H1 (cell line): ENCODE measurements around the gene DNAJC2. TPM values are rescaled to one million over a fixed set of nuclear protein-coding genes. Genes with fewer than 3 reads are reported as not detected.

Source experiments
- CTCF ChIA-PET: fragments of 300-600 bp; sonication (Branson Sonifier 250); formaldehyde crosslinking; loops from one replicate; lab custom pipeline; 2021; ENCODE audit not compliant: partially characterized antibody; lab: Charles Lee
- POLR2A ChIA-PET: fragments of 300-600 bp; sonication (Branson Sonifier 250); formaldehyde crosslinking; loops from one replicate; lab custom pipeline; 2021; ENCODE audit warnings: inconsistent platforms; ENCODE audit not compliant: partially characterized antibody; lab: Charles Lee
- DNase-seq, 2 experiments: peaks; one replicate each; pipeline versions ENCODE4 v3.0.0 to v3.0.0-alpha.2; 2010 to 2022; ENCODE audit warnings: low spot score in 2 of 2, low read depth in 1 of 2, mixed read lengths in 1 of 2
- FAIRE-seq: peaks from 2 replicates; lab custom pipeline; 2011; peaks lifted over from hg19 to GRCh38; lab: Jason Lieb, UNC
- H2AFZ ChIP-seq: 2 replicates; pipeline ENCODE4 v1.8.1; 2012; ENCODE audit warnings: low read length, inconsistent platforms
- H2AK5ac ChIP-seq: 2 replicates; pipeline ENCODE4 v1.6.1; 2013; ENCODE audit warnings: low read depth, low read length
- H2BK120ac ChIP-seq: replicated peaks from 2 replicates; pipeline ENCODE3; 2013; ENCODE audit warnings: low read depth, low read length, inconsistent platforms
- H2BK12ac ChIP-seq: 2 replicates; pipeline ENCODE4 v1.6.1; 2013; ENCODE audit warnings: low read depth, low read length
- H2BK15ac ChIP-seq: 2 replicates; pipeline ENCODE4 v1.6.1; 2013; ENCODE audit warnings: low read length
- H2BK20ac ChIP-seq: 2 replicates; pipeline ENCODE4 v1.6.1; 2013; ENCODE audit warnings: low read length
- H2BK5ac ChIP-seq: 2 replicates; pipeline ENCODE4 v1.6.1; 2013; ENCODE audit warnings: low read depth, low read length
- H3K14ac ChIP-seq: 2 replicates; pipeline ENCODE4 v1.6.1; 2013; ENCODE audit warnings: inconsistent platforms; ENCODE audit not compliant: insufficient read length
- H3K18ac ChIP-seq: 2 replicates; pipeline ENCODE4 v1.6.1; 2013; ENCODE audit warnings: low read length; ENCODE audit errors: extremely low read depth
- H3K23ac ChIP-seq: 2 replicates; pipeline ENCODE4 v1.6.1; 2013; ENCODE audit warnings: inconsistent platforms; ENCODE audit not compliant: insufficient read length
- H3K23me2 ChIP-seq: 2 replicates; pipeline ENCODE4 v1.6.1; 2013; ENCODE audit warnings: low read depth, low read length
- H3K27ac ChIP-seq: 2 replicates; pipeline ENCODE4 v1.6.1; 2011; ENCODE audit warnings: low read depth, low read length, inconsistent platforms
- H3K27me3 ChIP-seq, 4 experiments: replicated peaks in 1 of 4; 1 replicate in 1 of 4; 2 replicates in 3 of 4; pipeline versions ENCODE4 v1.6.1 to v1.8.1; 2011 to 2013; ENCODE audit warnings: low read length in 3 of 4, mild to moderate bottlenecking in 3 of 4, inconsistent platforms in 2 of 4, mixed read lengths in 2 of 4, moderate library complexity in 1 of 4; ENCODE audit not compliant: control insufficient read depth in 3 of 4, insufficient read depth in 3 of 4; ENCODE audit errors: extremely low read depth in 1 of 4
- H3K36me3 ChIP-seq, 4 experiments: 2 replicates each; pipeline versions ENCODE4 v1.6.1 to v1.8.1; 2011 to 2013; ENCODE audit warnings: mild to moderate bottlenecking in 4 of 4, low read length in 3 of 4, moderate library complexity in 2 of 4, control low read depth in 1 of 4, inconsistent platforms in 1 of 4; ENCODE audit not compliant: insufficient read depth in 4 of 4, control insufficient read depth in 2 of 4
- H3K4ac ChIP-seq: replicated peaks from 2 replicates; pipeline ENCODE3; 2013; ENCODE audit warnings: low read length, low read depth, mixed read lengths, inconsistent platforms; ENCODE audit not compliant: insufficient read length
- H3K4me1 ChIP-seq, 4 experiments: replicated peaks in 1 of 4; 1 replicate in 1 of 4; 2 replicates in 3 of 4; pipeline versions ENCODE4 v1.6.1 to v1.8.1; 2011 to 2013; ENCODE audit warnings: low read length in 3 of 4, inconsistent platforms in 2 of 4, mixed read lengths in 1 of 4; ENCODE audit not compliant: insufficient read depth in 4 of 4, control insufficient read depth in 3 of 4
- H3K4me2 ChIP-seq, 2 experiments: 2 replicates each; pipeline versions ENCODE4 v1.6.1 to v1.8.1; 2011 to 2013; ENCODE audit warnings: low read depth in 2 of 2, low read length in 2 of 2, control low read depth in 1 of 2, inconsistent platforms in 1 of 2, mild to moderate bottlenecking in 1 of 2; ENCODE audit not compliant: insufficient read depth in 1 of 2
- H3K4me3 ChIP-seq, 4 experiments: fragments of 200-600, 300-600 bp in 1 of 4; sonication (generic), shearing (Covaris generic), sonication (Bioruptor Twin) in 1 of 4; 2 replicates each; pipeline versions ENCODE4 v1.5.1 to v1.8.1; 2011 to 2016; ENCODE audit warnings: low read length in 4 of 4, low read depth in 3 of 4, control low read depth in 2 of 4, inconsistent platforms in 2 of 4, mild to moderate bottlenecking in 2 of 4, mixed read lengths in 1 of 4, moderate library complexity in 1 of 4; ENCODE audit not compliant: insufficient read depth in 2 of 4; ENCODE audit errors: extremely low read depth in 1 of 4
- H3K56ac ChIP-seq: replicated peaks from 2 replicates; pipeline ENCODE3; 2013; ENCODE audit warnings: low read depth, mild to moderate bottlenecking, mixed read lengths, low read length, inconsistent platforms; ENCODE audit not compliant: insufficient read length
- H3K79me1 ChIP-seq: 2 replicates; pipeline ENCODE4 v1.6.1; 2013; ENCODE audit warnings: low read depth, low read length, control low read depth
- H3K79me2 ChIP-seq, 2 experiments: 2 replicates each; pipeline versions ENCODE4 v1.6.1 to v1.8.1; 2012 to 2013; ENCODE audit warnings: low read length in 2 of 2, mild to moderate bottlenecking in 2 of 2, inconsistent platforms in 1 of 2; ENCODE audit not compliant: insufficient read depth in 2 of 2, control insufficient read depth in 1 of 2
- H3K9ac ChIP-seq, 4 experiments: replicated peaks in 1 of 4; 1 replicate in 1 of 4; 2 replicates in 3 of 4; pipeline versions ENCODE4 v1.6.1 to v1.8.1; 2011 to 2013; ENCODE audit warnings: low read depth in 3 of 4, low read length in 3 of 4, control low read depth in 2 of 4, mild to moderate bottlenecking in 2 of 4, moderate library complexity in 2 of 4, inconsistent platforms in 1 of 4; ENCODE audit errors: extremely low read depth in 1 of 4
- H3K9me3 ChIP-seq, 2 experiments: 2 replicates each; pipeline versions ENCODE4 v1.6.1 to v1.8.1; 2012 to 2013; ENCODE audit warnings: mild to moderate bottlenecking in 2 of 2, moderate library complexity in 2 of 2, control low read depth in 1 of 2, inconsistent platforms in 1 of 2, low read depth in 1 of 2, low read length in 1 of 2, mixed read lengths in 1 of 2; ENCODE audit not compliant: insufficient read depth in 2 of 2
- H4K20me1 ChIP-seq, 2 experiments: replicated peaks in 1 of 2; 2 replicates each; pipeline versions ENCODE3 to v1.8.1; 2011 to 2013; ENCODE audit warnings: inconsistent platforms in 2 of 2, low read length in 2 of 2, mild to moderate bottlenecking in 1 of 2; ENCODE audit not compliant: insufficient read depth in 2 of 2, control insufficient read depth in 1 of 2
- H4K5ac ChIP-seq: 2 replicates; pipeline ENCODE4 v1.6.1; 2013; ENCODE audit warnings: low read length, low read depth, mixed read lengths, inconsistent platforms; ENCODE audit not compliant: insufficient read length
- H4K8ac ChIP-seq: 2 replicates; pipeline ENCODE4 v1.8.0; 2013; ENCODE audit warnings: mild to moderate bottlenecking, moderate library complexity, low read length, inconsistent platforms; ENCODE audit not compliant: insufficient read depth; ENCODE audit errors: extremely low read depth
- H4K91ac ChIP-seq: replicated peaks from 2 replicates; pipeline ENCODE3; 2013; ENCODE audit warnings: low read length, mixed read lengths, inconsistent platforms; ENCODE audit not compliant: insufficient read length
- CBX8 ChIP-seq: fragments of 300-800, 300-1000 bp; sonication (generic); IDR thresholded peaks from 2 replicates; pipeline ENCODE4 v1.7.1; 2016; ENCODE audit warnings: low read depth, low read length, borderline replicate concordance
- CEBPB ChIP-seq: IDR thresholded peaks from 2 replicates; pipeline ENCODE4 v1.6.1; 2012; ENCODE audit warnings: low read depth, low read length
- CTCF ChIP-seq, 3 experiments: IDR thresholded peaks; 1 replicate in 2 of 3; 2 replicates in 1 of 3; pipeline versions ENCODE4 v1.5.1 to v1.6.1; 2011; ENCODE audit warnings: low read length in 3 of 3, mild to moderate bottlenecking in 3 of 3, inconsistent platforms in 2 of 3, low read depth in 1 of 3, moderate library complexity in 1 of 3; ENCODE audit not compliant: insufficient read depth in 1 of 3; ENCODE audit errors: control extremely low read depth in 1 of 3
- NRF1 ChIP-seq: IDR thresholded peaks from 2 replicates; pipeline ENCODE4 v1.6.1; 2011; ENCODE audit warnings: mild to moderate bottlenecking, low read depth, low read length, improper control_type of control experiment
- POLR2AphosphoS5 ChIP-seq: IDR thresholded peaks from 2 replicates; pipeline ENCODE4 v1.6.1; 2011; ENCODE audit warnings: low read depth, low read length
- RAD21 ChIP-seq, 2 experiments: IDR thresholded peaks in 1 of 2; conservative IDR thresholded peaks in 1 of 2; 2 replicates each; pipeline ENCODE4 v1.6.1; 2011; ENCODE audit warnings: low read depth in 2 of 2, low read length in 2 of 2, improper control_type of control experiment in 1 of 2, inconsistent platforms in 1 of 2, mild to moderate bottlenecking in 1 of 2, moderate library complexity in 1 of 2
- SAP30 ChIP-seq: fragments of 300-600 bp; sonication (generic); IDR thresholded peaks from 2 replicates; pipeline ENCODE4 v1.7.1; 2012; ENCODE audit warnings: low read length, moderate library complexity, mild to moderate bottlenecking, inconsistent platforms; ENCODE audit not compliant: insufficient read depth, insufficient replicate concordance
- SIN3A ChIP-seq, 2 experiments: IDR thresholded peaks in 1 of 2; conservative IDR thresholded peaks in 1 of 2; 2 replicates each; pipeline ENCODE4 v1.6.1; 2011 to 2012; ENCODE audit warnings: low read length in 2 of 2, improper control_type of control experiment in 1 of 2, low read depth in 1 of 2, mild to moderate bottlenecking in 1 of 2
- TAF1 ChIP-seq: IDR thresholded peaks from 2 replicates; pipeline ENCODE4 v1.6.1; 2011; ENCODE audit warnings: mild to moderate bottlenecking, low read depth, low read length
- WGBS, 2 experiments: shearing (Covaris generic) in 1 of 2; methylation state at CpG; one replicate each; pipeline versions ENCODE4 v1.1.6 to v1.1.7; 2013 to 2015; ENCODE audit warnings: low lambda C conversion rate in 2 of 2, mixed read lengths in 2 of 2, inconsistent platforms in 1 of 2, low coverage in 1 of 2, missing lambda C conversion rate in 1 of 2; ENCODE audit not compliant: insufficient replicate concordance in 2 of 2, insufficient coverage in 1 of 2, insufficient read length in 1 of 2; ENCODE audit errors: extremely low coverage in 1 of 2, missing lambda C conversion rate in 1 of 2; 5-methylcytosine and 5-hydroxymethylcytosine counted together
- polyA plus RNA-seq, 7 experiments: library from polyadenylated mRNA; depleted of rRNA in 3 of 7; stranded (reverse) in 5 of 7; unstranded in 2 of 7; fragments of >200 nt in 5 of 7; fragments of 200-250 nt in 2 of 7; gene quantifications; 1 replicate in 5 of 7; 2 replicates in 1 of 7; 4 replicates in 1 of 7; pipeline versions ENCODE4 v1.2.1 to v1.2.3, GENCODE V29; 2011 to 2013; ENCODE audit warnings: missing spikeins in 2 of 7, mixed read lengths in 2 of 7
- total RNA-seq: library from RNA; stranded (reverse); fragmentation: NEBNext Ultra II Directional; extraction: Animal tissue kit (Norgen Biotek cat#: 25700); gene quantifications from 2 replicates; pipeline ENCODE4 v1.2.1, GENCODE V29; 2021
- TF ChIP-seq, protein P1 (sequence below): IDR thresholded peaks from 2 replicates; pipeline ENCODE4 v1.6.1; 2012; ENCODE audit warnings: inconsistent platforms

The DNAJC2 gene
- total and polyA plus RNA-seq, 2 of the 8 experiments (the other 6 are each of a cell fraction or from before 2014, with no cell fraction given), result 9.8 to 42.2 TPM

DNA sequence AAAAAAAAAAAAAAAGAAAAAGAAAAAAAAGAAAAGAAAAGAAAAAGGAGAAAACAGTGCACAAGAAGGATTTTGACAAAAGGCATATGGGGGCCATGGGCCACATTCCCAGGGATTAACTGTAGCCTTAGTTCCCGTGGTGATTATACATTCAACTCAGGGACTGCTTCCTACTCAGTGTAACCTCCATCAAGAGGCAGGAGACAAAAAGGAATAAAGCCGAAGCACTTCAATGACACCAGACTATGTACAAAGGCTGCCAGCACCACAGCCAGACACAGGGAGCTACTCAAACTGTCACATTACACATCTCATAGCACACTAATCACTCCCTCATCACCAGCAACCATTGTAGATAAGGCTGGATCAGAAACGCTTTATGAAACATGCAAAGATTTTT is 52.4 kb downstream of the DNAJC2 start:
- Histone ChIP-seq H3K27me3 (no peaks in the 10 kb centered on the region), H2BK20ac (no peak overlapping the region), H3K79me2 (no peaks in the 10 kb centered on the region), H4K8ac (no peak overlapping the region), H3K4me3 (no peak overlapping the region), H2BK120ac (no peak overlapping the region), H3K9me3 (no peaks in the 10 kb centered on the region), H4K5ac (no peak overlapping the region), H2BK12ac (no peak overlapping the region), H2AK5ac (no peak overlapping the region), H2AFZ (no peak overlapping the region), H3K4ac (no peak overlapping the region), H3K18ac (no peak overlapping the region), H3K23ac (no peak overlapping the region), H3K36me3 (no peaks in the 10 kb centered on the region), H3K9ac (no peak overlapping the region), H3K14ac (no peak overlapping the region), H3K27ac (no peak overlapping the region), H2BK15ac (no peak overlapping the region), H3K23me2 (no peaks in the 10 kb centered on the region), H2BK5ac (no peak overlapping the region), H3K79me1 (no peaks in the 10 kb centered on the region), H3K56ac (no peak overlapping the region), H3K4me1 (no peaks in the 10 kb centered on the region), H3K4me2 (no peak overlapping the region), H4K91ac (no peak overlapping the region), H4K20me1 (no peaks in the 10 kb centered on the region)
- TF ChIP-seq CBX8, result no peak
- TF ChIP-seq, protein P1, sequence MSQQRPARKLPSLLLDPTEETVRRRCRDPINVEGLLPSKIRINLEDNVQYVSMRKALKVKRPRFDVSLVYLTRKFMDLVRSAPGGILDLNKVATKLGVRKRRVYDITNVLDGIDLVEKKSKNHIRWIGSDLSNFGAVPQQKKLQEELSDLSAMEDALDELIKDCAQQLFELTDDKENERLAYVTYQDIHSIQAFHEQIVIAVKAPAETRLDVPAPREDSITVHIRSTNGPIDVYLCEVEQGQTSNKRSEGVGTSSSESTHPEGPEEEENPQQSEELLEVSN, result no peak
- TF ChIP-seq RAD21 (IDR thresholded peaks at IDR 0.05 in 1 of 2, conservative IDR thresholded peaks at IDR 0.05 in 1 of 2; ENCODE audit: low read depth in 2 of 2, low read length in 2 of 2), result no peak
- no peak for TF ChIP-seq CEBPB
- no peak for TF ChIP-seq SIN3A (conservative IDR thresholded peaks at IDR 0.05 in 1 of 2, IDR thresholded peaks at IDR 0.05 in 1 of 2; ENCODE audit: low read depth in 1 of 2, low read length in 2 of 2)
- TF ChIP-seq TAF1, result no peak
- TF ChIP-seq SAP30, result no peak
- TF ChIP-seq CTCF (IDR thresholded peaks at IDR 0.05; ENCODE audit: control extremely low read depth in 1 of 3, insufficient read depth in 1 of 3, low read depth in 1 of 3, low read length in 3 of 3), result no peak
- no peak for TF ChIP-seq NRF1
- TF ChIP-seq POLR2AphosphoS5, result no peak
- ChIA-PET POLR2A (interaction anchor here (0.7 kb wide), 1 partner anchor 12 kb away, joined by 4 read pairs; no protein-coding TSS in a partner anchor), CTCF (interaction anchor here (0.5 to 1.2 kb wide), 2 partner anchors 40 to 534 kb away, joined by 4 to 5 read pairs; no protein-coding TSS in a partner anchor)
- no peak for FAIRE-seq
- DNase-seq, result no peak
- 89% methylated on average over 3 of the region's 3 CpGs; no CpG with 5 or more reads in 1 of the 2 experiments for WGBS, 2 experiments
